Stimulated activated CD8-positive, alpha-beta memory T cell treated with anti-CD3 and anti-CD28 coated beads, Interleukin-7, amount 100 ng/mL, for 1 hour (primary cell): ENCODE results near the gene MBD2.

Experiments used
- DNase-seq, 2 donors: peaks; one replicate each; pipeline ENCODE4 v3.0.0-alpha.2; 2020; ENCODE audit warnings: low read depth in 2 of 2

The MBD2 gene

DNA sequence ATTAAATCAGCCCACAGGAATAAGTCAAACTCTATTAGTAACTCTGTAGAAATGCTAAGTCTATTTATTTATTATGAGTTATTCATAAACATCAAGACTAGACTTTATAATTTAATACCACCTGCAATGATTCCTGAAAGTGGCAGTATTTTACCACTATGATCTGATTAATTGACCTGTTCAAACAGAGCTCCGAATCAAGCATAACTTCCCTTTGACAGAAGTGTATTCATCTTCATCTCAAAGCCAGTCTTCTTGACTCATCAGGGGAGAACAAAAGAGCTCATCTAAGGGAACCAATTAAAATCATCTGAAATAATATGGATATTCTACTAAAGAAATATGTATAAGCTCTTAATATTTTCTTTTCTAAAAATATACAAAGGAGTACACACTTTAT is 122.3 kb downstream of the MBD2 start:
- no peak for DNase-seq
